Fibroblast of lung (primary cell): Measurements from ENCODE around the gene ACAA1.
"Not testable (repeated sequence)": the region's sequence is repeated elsewhere in the genome, so short reads cannot be mapped to it uniquely, and the experiment has no call there.

Experiments
- EZH2 ChIP-seq: IDR thresholded peaks from 2 replicates; pipeline ENCODE4 v1.5.1; 2012; ENCODE audit warnings: low read length, control low read depth, mild to moderate bottlenecking; ENCODE audit errors: missing control alignments
- TF ChIP-seq, protein P1 (sequence below), 2 donors: IDR thresholded peaks in 1 of 2; conservative IDR thresholded peaks in 1 of 2; 1 replicate in 1 of 2; 2 replicates in 1 of 2; pipeline ENCODE4 v1.5.1; 2011 to 2012; ENCODE audit warnings: low read length in 2 of 2, control low read depth in 1 of 2, inconsistent platforms in 1 of 2, low read depth in 1 of 2, mild to moderate bottlenecking in 1 of 2

GRCh38 chr3:38083254-38083653 lies 53.7 kb downstream of the ACAA1 start:
- TF ChIP-seq, protein P1, sequence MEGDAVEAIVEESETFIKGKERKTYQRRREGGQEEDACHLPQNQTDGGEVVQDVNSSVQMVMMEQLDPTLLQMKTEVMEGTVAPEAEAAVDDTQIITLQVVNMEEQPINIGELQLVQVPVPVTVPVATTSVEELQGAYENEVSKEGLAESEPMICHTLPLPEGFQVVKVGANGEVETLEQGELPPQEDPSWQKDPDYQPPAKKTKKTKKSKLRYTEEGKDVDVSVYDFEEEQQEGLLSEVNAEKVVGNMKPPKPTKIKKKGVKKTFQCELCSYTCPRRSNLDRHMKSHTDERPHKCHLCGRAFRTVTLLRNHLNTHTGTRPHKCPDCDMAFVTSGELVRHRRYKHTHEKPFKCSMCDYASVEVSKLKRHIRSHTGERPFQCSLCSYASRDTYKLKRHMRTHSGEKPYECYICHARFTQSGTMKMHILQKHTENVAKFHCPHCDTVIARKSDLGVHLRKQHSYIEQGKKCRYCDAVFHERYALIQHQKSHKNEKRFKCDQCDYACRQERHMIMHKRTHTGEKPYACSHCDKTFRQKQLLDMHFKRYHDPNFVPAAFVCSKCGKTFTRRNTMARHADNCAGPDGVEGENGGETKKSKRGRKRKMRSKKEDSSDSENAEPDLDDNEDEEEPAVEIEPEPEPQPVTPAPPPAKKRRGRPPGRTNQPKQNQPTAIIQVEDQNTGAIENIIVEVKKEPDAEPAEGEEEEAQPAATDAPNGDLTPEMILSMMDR (conservative IDR thresholded peaks at IDR 0.05 in 1 of 2, IDR thresholded peaks at IDR 0.05 in 1 of 2; ENCODE audit: low read depth in 1 of 2, low read length in 2 of 2) = not testable (repeated sequence)
- TF ChIP-seq EZH2 = not testable (repeated sequence)
